ENCODE measurements around the gene ABCA2.
A peak's percentile ranks its signal among the peaks of the same experiment; 100 is the strongest.

ABCA2 gene

GRCh38 chr9:136965771-136966484 lies 62.1 kb downstream of the ABCA2 start:
- no peak overlapping the region for H3K4me2 ChIP-seq (ENCODE audit: low read length)
- peaks cover 0 to 3% of the 10 kb centered on the region in 2 experiments for H3K4me1 ChIP-seq (ENCODE audit: control insufficient read depth in 1 of 2, insufficient read depth in 2 of 2, low read length in 2 of 2)
- H3K9me3 ChIP-seq (ENCODE audit: insufficient read depth, low read depth, low read length) = peaks cover 2% of the 10 kb centered on the region
- no peak overlapping the region for H4K12ac ChIP-seq (ENCODE audit: low read depth, low read length)
- H3K4ac ChIP-seq (ENCODE audit: low read depth, low read length) = no peak overlapping the region
- H3K18ac ChIP-seq (ENCODE audit: low read length) = no peak overlapping the region
- DNase-seq = no peak
- H3K27ac ChIP-seq (ENCODE audit: low read depth, low read length) = no peak overlapping the region
- no peak overlapping the region for H2AK5ac ChIP-seq (ENCODE audit: low read length)
- H3K79me2 ChIP-seq (ENCODE audit: control insufficient read depth, insufficient read depth, low read length, poor library complexity) = no peaks in the 10 kb centered on the region
- no peak overlapping the region for H3K4me3 ChIP-seq (ENCODE audit: low read depth, low read length)
- no peak overlapping the region for H2AFZ ChIP-seq (ENCODE audit: insufficient read depth, low read length, poor library complexity)
- no CpG with 5 or more reads among the region's 23 CpGs for WGBS (ENCODE audit: extremely low coverage, insufficient coverage, insufficient read length)
- no peak overlapping the region for H4K8ac ChIP-seq (ENCODE audit: low read depth, low read length)
- H4K91ac ChIP-seq (ENCODE audit: low read depth, low read length) = no peak overlapping the region
- no peak overlapping the region for H2BK12ac ChIP-seq (ENCODE audit: low read length)
- H3K27me3 ChIP-seq (ENCODE audit: insufficient read depth, low read length) = no peaks in the 10 kb centered on the region
- H3K36me3 ChIP-seq (ENCODE audit: control insufficient read depth in 1 of 2, insufficient read depth in 2 of 2, low read length in 2 of 2) = no peaks in the 10 kb centered on the region
- no peak overlapping the region for H2BK5ac ChIP-seq (ENCODE audit: low read depth, low read length, poor library complexity)
- H2BK120ac ChIP-seq (ENCODE audit: insufficient read depth, low read length, poor library complexity) = no peak overlapping the region
- no peak overlapping the region for H3K9ac ChIP-seq (ENCODE audit: low read length)
- H3K79me1 ChIP-seq (ENCODE audit: low read length) = peaks cover 11% of the 10 kb centered on the region
- H3K23ac ChIP-seq (ENCODE audit: low read length) = no peak overlapping the region
- no peak overlapping the region for H3K14ac ChIP-seq (ENCODE audit: low read length)

- WGBS (ENCODE audit: extremely low coverage, insufficient coverage, insufficient read length) = no CpG with 5 or more reads among the region's 26 CpGs
- no peaks in the 10 kb centered on the region for H3K27me3 ChIP-seq (ENCODE audit: insufficient read depth, low read length)
- no peak overlapping the region for H2BK120ac ChIP-seq (ENCODE audit: insufficient read depth, low read length, poor library complexity)
- no peak overlapping the region for H4K12ac ChIP-seq (ENCODE audit: low read depth, low read length)
- no peak overlapping the region for H3K4me3 ChIP-seq (ENCODE audit: low read depth, low read length)
- no peak overlapping the region for H2AK5ac ChIP-seq (ENCODE audit: low read length)
- H3K18ac ChIP-seq (ENCODE audit: low read length) = no peak overlapping the region
- no peak overlapping the region for H2AFZ ChIP-seq (ENCODE audit: insufficient read depth, low read length, poor library complexity)
- no peak overlapping the region for H3K23ac ChIP-seq (ENCODE audit: low read length)
- H3K79me2 ChIP-seq (ENCODE audit: control insufficient read depth, insufficient read depth, low read length, poor library complexity) = no peaks in the 10 kb centered on the region
- peaks cover 3% of the 10 kb centered on the region in 2 experiments for H3K4me1 ChIP-seq (ENCODE audit: control insufficient read depth in 1 of 2, insufficient read depth in 2 of 2, low read length in 2 of 2)
- no peak overlapping the region for H3K14ac ChIP-seq (ENCODE audit: low read length)
- peaks cover 10% of the 10 kb centered on the region for H3K79me1 ChIP-seq (ENCODE audit: low read length)
- H4K91ac ChIP-seq (ENCODE audit: low read depth, low read length) = peak overlapping the region; percentile 28
- no peaks in the 10 kb centered on the region for H3K36me3 ChIP-seq (ENCODE audit: control insufficient read depth in 1 of 2, insufficient read depth in 2 of 2, low read length in 2 of 2)
- H3K4me2 ChIP-seq (ENCODE audit: low read length) = no peak overlapping the region
- no peak for DNase-seq
- no peak overlapping the region for H2BK5ac ChIP-seq (ENCODE audit: low read depth, low read length, poor library complexity)
- H3K4ac ChIP-seq (ENCODE audit: low read depth, low read length) = no peak overlapping the region
- peak overlapping the region; percentile 9 for H4K8ac ChIP-seq (ENCODE audit: low read depth, low read length)
- H3K9me3 ChIP-seq (ENCODE audit: insufficient read depth, low read depth, low read length) = peaks cover 2% of the 10 kb centered on the region
- no peak overlapping the region for H3K27ac ChIP-seq (ENCODE audit: low read depth, low read length)
- H3K9ac ChIP-seq (ENCODE audit: low read length) = no peak overlapping the region
- no peak overlapping the region for H2BK12ac ChIP-seq (ENCODE audit: low read length)
Measured at GRCh38 chr9:136964833-136965422, 63.1 kb downstream of the ABCA2 start.

GRCh38 chr9:136964171-136964689 lies 63.8 kb downstream of the ABCA2 start:
- H3K14ac ChIP-seq (ENCODE audit: low read length) = no peak overlapping the region
- DNase-seq = peak in 1 of 2 donors; percentile 22
- no peaks in the 10 kb centered on the region for H3K36me3 ChIP-seq (ENCODE audit: control insufficient read depth in 1 of 2, insufficient read depth in 2 of 2, low read length in 2 of 2)
- H3K9me3 ChIP-seq (ENCODE audit: insufficient read depth, low read depth, low read length) = peaks cover 2% of the 10 kb centered on the region
- H3K4me3 ChIP-seq (ENCODE audit: low read depth, low read length) = no peak overlapping the region
- H3K4me1 ChIP-seq (ENCODE audit: control insufficient read depth in 1 of 2, insufficient read depth in 2 of 2, low read length in 2 of 2) = peaks cover 3% of the 10 kb centered on the region in 2 experiments
- H3K18ac ChIP-seq (ENCODE audit: low read length) = no peak overlapping the region
- H2AK5ac ChIP-seq (ENCODE audit: low read length) = no peak overlapping the region
- H3K79me1 ChIP-seq (ENCODE audit: low read length) = peaks cover 12% of the 10 kb centered on the region
- H2BK5ac ChIP-seq (ENCODE audit: low read depth, low read length, poor library complexity) = no peak overlapping the region
- H3K27me3 ChIP-seq (ENCODE audit: insufficient read depth, low read length) = no peaks in the 10 kb centered on the region
- no peak overlapping the region for H4K12ac ChIP-seq (ENCODE audit: low read depth, low read length)
- no peak overlapping the region for H3K27ac ChIP-seq (ENCODE audit: low read depth, low read length)
- no peak overlapping the region for H3K4ac ChIP-seq (ENCODE audit: low read depth, low read length)
- no peaks in the 10 kb centered on the region for H3K79me2 ChIP-seq (ENCODE audit: control insufficient read depth, insufficient read depth, low read length, poor library complexity)
- H3K4me2 ChIP-seq (ENCODE audit: low read length) = no peak overlapping the region
- H4K8ac ChIP-seq (ENCODE audit: low read depth, low read length) = no peak overlapping the region
- H2BK120ac ChIP-seq (ENCODE audit: insufficient read depth, low read length, poor library complexity) = peak overlapping the region; percentile 37
- H3K9ac ChIP-seq (ENCODE audit: low read length) = no peak overlapping the region
- peak overlapping the region; percentile 77 for H4K91ac ChIP-seq (ENCODE audit: low read depth, low read length)
- H2BK12ac ChIP-seq (ENCODE audit: low read length) = no peak overlapping the region
- whole genome bisulfite sequencing (ENCODE audit: extremely low coverage, insufficient coverage, insufficient read length) = no CpG with 5 or more reads among the region's 22 CpGs
- H2AFZ ChIP-seq (ENCODE audit: insufficient read depth, low read length, poor library complexity) = no peak overlapping the region
- no peak overlapping the region for H3K23ac ChIP-seq (ENCODE audit: low read length)

- no peak overlapping the region for H3K9ac ChIP-seq (ENCODE audit: low read length)
- H3K9me3 ChIP-seq (ENCODE audit: insufficient read depth, low read depth, low read length) = peaks cover 2% of the 10 kb centered on the region
- peak overlapping the region; percentile 37 for H2BK120ac ChIP-seq (ENCODE audit: insufficient read depth, low read length, poor library complexity)
- no peak overlapping the region for H2BK12ac ChIP-seq (ENCODE audit: low read length)
- no peak overlapping the region for H2AK5ac ChIP-seq (ENCODE audit: low read length)
- peak; percentile 13 to 17 for DNase-seq
- no peak overlapping the region for H3K14ac ChIP-seq (ENCODE audit: low read length)
- no peak overlapping the region for H2AFZ ChIP-seq (ENCODE audit: insufficient read depth, low read length, poor library complexity)
- no peaks in the 10 kb centered on the region for H3K27me3 ChIP-seq (ENCODE audit: insufficient read depth, low read length)
- no peaks in the 10 kb centered on the region for H3K36me3 ChIP-seq (ENCODE audit: control insufficient read depth in 1 of 2, insufficient read depth in 2 of 2, low read length in 2 of 2)
- H3K4me3 ChIP-seq (ENCODE audit: low read depth, low read length) = no peak overlapping the region
- peaks cover 3% of the 10 kb centered on the region in 2 experiments for H3K4me1 ChIP-seq (ENCODE audit: control insufficient read depth in 1 of 2, insufficient read depth in 2 of 2, low read length in 2 of 2)
- H3K27ac ChIP-seq (ENCODE audit: low read depth, low read length) = no peak overlapping the region
- H4K91ac ChIP-seq (ENCODE audit: low read depth, low read length) = peak overlapping the region; percentile 77
- no peak overlapping the region for H3K4ac ChIP-seq (ENCODE audit: low read depth, low read length)
- no peak overlapping the region for H3K23ac ChIP-seq (ENCODE audit: low read length)
- no peak overlapping the region for H2BK5ac ChIP-seq (ENCODE audit: low read depth, low read length, poor library complexity)
- H3K4me2 ChIP-seq (ENCODE audit: low read length) = no peak overlapping the region
- H3K79me2 ChIP-seq (ENCODE audit: control insufficient read depth, insufficient read depth, low read length, poor library complexity) = no peaks in the 10 kb centered on the region
- H3K79me1 ChIP-seq (ENCODE audit: low read length) = peaks cover 12% of the 10 kb centered on the region
- no peak overlapping the region for H4K12ac ChIP-seq (ENCODE audit: low read depth, low read length)
- WGBS (ENCODE audit: extremely low coverage, insufficient coverage, insufficient read length) = no CpG with 5 or more reads among the region's 12 CpGs
- no peak overlapping the region for H4K8ac ChIP-seq (ENCODE audit: low read depth, low read length)
- H3K18ac ChIP-seq (ENCODE audit: low read length) = no peak overlapping the region
Measured at GRCh38 chr9:136963751-136964150, 64.3 kb downstream of the ABCA2 start.
